GM12875 (cell line): ENCODE measurements around the gene UBE2E3.
"Not testable (repeated sequence)": the region's sequence is repeated elsewhere in the genome, so short reads cannot be mapped to it uniquely, and the experiment has no call there.

Experiments
- H3K4me3 ChIP-seq: one replicate; pipeline ENCODE4 v1.5.1; 2011; ENCODE audit warnings: low read depth, low read length, control low read depth
- CTCF ChIP-seq: IDR thresholded peaks from 2 replicates; pipeline ENCODE4 v1.5.1; 2011; ENCODE audit warnings: low read depth, mild to moderate bottlenecking, control low read depth, inconsistent platforms, low read length, moderate library complexity, borderline replicate concordance; ENCODE audit not compliant: insufficient read depth

Gene UBE2E3

GRCh38 chr2:181074457-181074856, 94.1 kb downstream of the UBE2E3 start:
- TF ChIP-seq CTCF = no peak
- H3K4me3 ChIP-seq = no peak overlapping the region

DNA sequence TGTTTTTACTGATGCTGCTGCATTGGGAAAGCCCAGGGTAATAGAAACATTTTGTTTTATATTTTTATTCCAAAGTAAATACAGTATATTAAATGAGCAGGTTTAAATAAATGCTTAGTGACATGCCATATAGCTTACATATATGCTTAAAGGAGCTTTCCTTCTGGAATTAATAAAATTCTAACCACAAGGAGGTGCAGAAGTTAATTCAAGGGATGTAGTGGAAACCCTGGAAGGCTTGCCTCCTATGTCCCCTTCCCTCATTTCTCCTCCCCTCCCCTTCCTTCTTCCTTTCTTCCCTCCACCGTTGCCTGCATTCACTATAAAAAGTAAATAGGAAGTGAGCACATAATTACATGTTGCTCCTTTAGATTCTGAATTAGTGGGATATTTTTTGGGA, 96.3 kb downstream of the UBE2E3 start:
- H3K4me3 ChIP-seq = no peak overlapping the region
- TF ChIP-seq CTCF = no peak

DNA sequence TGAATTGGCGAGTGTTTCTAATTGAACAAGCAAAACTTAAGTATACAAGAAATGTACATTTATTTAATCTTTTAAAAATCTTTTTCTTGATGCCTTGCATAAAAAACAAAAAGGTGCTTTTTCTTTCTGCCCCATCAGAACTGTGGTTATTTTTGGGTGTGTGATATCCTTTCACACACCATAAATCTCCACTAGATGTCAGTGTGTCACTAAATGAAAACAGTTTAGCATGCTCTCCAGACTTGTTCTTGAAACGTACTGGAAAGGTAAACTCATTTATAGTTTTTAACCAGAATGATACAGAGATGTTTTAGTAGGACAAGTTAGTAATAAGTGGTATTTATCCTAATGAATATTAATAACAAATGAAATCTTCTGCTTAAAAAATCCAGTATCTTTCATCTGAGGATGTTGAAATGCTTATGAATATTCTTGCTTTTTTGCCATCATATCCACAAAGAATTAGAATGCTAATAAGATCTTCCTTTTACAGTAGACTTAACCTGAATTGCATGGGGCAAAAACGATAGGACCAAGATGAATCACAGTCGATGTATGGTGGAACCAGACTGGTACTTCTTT, 96.8 kb downstream of the UBE2E3 start:
- peak; percentile 41; the same call in 1 of the 2 replicates for TF ChIP-seq CTCF
- H3K4me3 ChIP-seq = no peak overlapping the region

GRCh38 chr2:181083140-181083539, 102.7 kb downstream of the UBE2E3 start:
- no peak overlapping the region for H3K4me3 ChIP-seq
- no peak for TF ChIP-seq CTCF

DNA sequence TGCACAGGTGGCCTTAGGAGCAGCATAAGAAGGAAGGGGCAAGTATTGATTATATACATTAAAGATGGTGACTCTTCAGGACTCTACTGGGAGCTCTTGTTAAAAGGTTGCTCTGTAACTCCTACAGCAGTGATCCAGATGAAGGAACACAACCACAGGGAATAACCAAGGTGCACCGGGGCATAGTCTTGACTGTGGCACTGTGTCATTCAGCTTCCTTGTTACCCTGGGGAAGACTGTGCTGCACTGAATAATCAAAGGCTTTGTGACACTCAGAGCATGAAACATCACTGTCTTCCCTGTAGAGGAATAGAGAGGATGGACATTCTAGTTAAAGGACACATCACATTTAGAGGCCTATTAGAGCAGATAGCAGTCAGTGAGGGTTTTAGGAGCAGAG, 105.3 kb downstream of the UBE2E3 start:
- no peak overlapping the region for H3K4me3 ChIP-seq
- TF ChIP-seq CTCF = no peak

DNA sequence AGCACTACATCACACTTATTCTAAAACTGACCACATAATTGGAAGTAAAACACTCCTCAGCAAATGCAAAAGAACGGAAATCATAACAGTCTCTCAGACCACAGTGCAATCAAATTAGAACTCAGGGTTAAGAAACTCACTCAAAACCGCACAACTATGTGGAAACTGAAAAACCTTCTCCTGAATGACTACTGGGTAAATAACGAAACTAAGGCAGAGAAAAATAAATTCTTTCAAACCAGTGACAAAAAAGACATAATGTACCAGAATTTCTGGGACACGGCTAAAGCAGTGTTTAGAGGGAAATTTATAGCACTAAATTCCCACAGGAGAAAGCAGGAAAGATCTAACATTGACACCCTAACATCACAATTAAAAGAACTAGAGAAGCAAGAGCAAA, 111.5 kb downstream of the UBE2E3 start:
- H3K4me3 ChIP-seq = not testable (repeated sequence)

DNA sequence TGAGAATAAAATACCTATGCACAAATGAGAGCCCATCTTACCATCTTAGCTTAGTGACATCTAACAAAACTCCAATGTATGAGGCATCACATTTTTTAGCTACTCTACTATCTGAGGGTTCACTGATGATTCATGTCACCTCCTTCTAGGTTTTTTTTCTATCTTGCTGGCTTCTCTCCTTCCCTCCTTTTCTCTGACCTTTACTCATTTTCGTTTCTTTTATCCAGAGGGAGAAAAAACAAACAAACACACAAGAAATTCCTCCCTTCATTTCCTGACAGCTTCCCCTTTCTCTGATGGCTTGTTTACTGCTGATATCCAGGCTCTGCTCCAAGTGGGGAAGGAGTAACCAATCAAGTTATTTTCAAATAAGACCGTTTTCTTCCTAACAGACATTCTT, 115.1 kb downstream of the UBE2E3 start:
- no peak overlapping the region for H3K4me3 ChIP-seq
- TF ChIP-seq CTCF = no peak

GRCh38 chr2:181103659-181104058, 123.3 kb downstream of the UBE2E3 start:
- H3K4me3 ChIP-seq = no peak overlapping the region
- no peak for TF ChIP-seq CTCF
